Loucy (cell line): ENCODE measurements around the gene CD82.

Experiments used
- H2AFZ ChIP-seq: fragments of 200-600 bp; sonication (generic); 2 replicates; pipeline ENCODE4 v1.6.0; 2016; ENCODE audit warnings: antibody characterized with exemption, mild to moderate bottlenecking, low read length, moderate library complexity
- H3F3A ChIP-seq: fragments of 200-600 bp; 2 replicates; pipeline ENCODE4 v1.6.0; 2016; ENCODE audit warnings: antibody characterized with exemption, low read depth, mild to moderate bottlenecking
- H3K27me3 ChIP-seq: fragments of 200-600 bp; sonication (generic); 2 replicates; pipeline ENCODE4 v1.6.1; 2014; ENCODE audit warnings: low read length, mild to moderate bottlenecking; ENCODE audit not compliant: insufficient read depth, poor library complexity, severe bottlenecking
- H3K36me3 ChIP-seq: fragments of 200-600 bp; sonication (generic); 2 replicates; pipeline ENCODE4 v1.6.1; 2016; ENCODE audit warnings: low read length; ENCODE audit not compliant: insufficient read depth
- H3K4me1 ChIP-seq: fragments of 200-600 bp; sonication (generic); 2 replicates; pipeline ENCODE4 v1.5.1; 2014; ENCODE audit warnings: low read length, mild to moderate bottlenecking; ENCODE audit not compliant: insufficient read depth, poor library complexity, severe bottlenecking
- H3K4me2 ChIP-seq: fragments of 200-600 bp; sonication (generic); 2 replicates; pipeline ENCODE4 v1.6.0; 2014; ENCODE audit warnings: antibody characterized with exemption, low read length, low read depth, mild to moderate bottlenecking; ENCODE audit not compliant: poor library complexity, severe bottlenecking
- H3K4me3 ChIP-seq: fragments of 200-600 bp; sonication (generic); 2 replicates; pipeline ENCODE4 v1.5.1; 2014; ENCODE audit warnings: low read length, mild to moderate bottlenecking, mixed read lengths; ENCODE audit not compliant: poor library complexity, severe bottlenecking
- H3K79me2 ChIP-seq: fragments of 200-600 bp; sonication (generic); 2 replicates; pipeline ENCODE4 v1.6.1; 2014; ENCODE audit warnings: low read length; ENCODE audit not compliant: insufficient read depth
- H3K9ac ChIP-seq: fragments of 200-600 bp; sonication (generic); 2 replicates; pipeline ENCODE4 v1.6.0; 2014; ENCODE audit warnings: mild to moderate bottlenecking, low read depth, low read length, moderate library complexity; ENCODE audit not compliant: poor library complexity, severe bottlenecking
- H3K9me2 ChIP-seq: fragments of 200-600 bp; sonication (generic); replicated peaks from 2 replicates; pipeline ENCODE4 v1.6.1; 2016; ENCODE audit warnings: low read depth, low read length, mixed read lengths
- H3K9me3 ChIP-seq: fragments of 200-600 bp; sonication (generic); 2 replicates; pipeline ENCODE4 v1.6.1; 2014; ENCODE audit warnings: mild to moderate bottlenecking, antibody characterized with exemption, low read length, low read depth; ENCODE audit not compliant: insufficient read depth
- H4K20me1 ChIP-seq: fragments of 200-600 bp; sonication (generic); 2 replicates; pipeline ENCODE4 v1.6.0; 2014; ENCODE audit warnings: antibody characterized with exemption, low read length, mild to moderate bottlenecking; ENCODE audit not compliant: insufficient read depth, poor library complexity, severe bottlenecking
- EZH2phosphoT487 ChIP-seq: fragments of 200-600 bp; IDR thresholded peaks from 2 replicates; pipeline ENCODE4 v1.6.1; 2018; ENCODE audit warnings: antibody characterized with exemption, mild to moderate bottlenecking, moderate library complexity, borderline replicate concordance
- TF ChIP-seq, protein P1 (sequence below): fragments of 200-600 bp; sonication (generic); conservative IDR thresholded peaks from 2 replicates; pipeline ENCODE4 v1.5.1; 2014; ENCODE audit warnings: mild to moderate bottlenecking, antibody characterized with exemption, low read length

CD82 gene

DNA sequence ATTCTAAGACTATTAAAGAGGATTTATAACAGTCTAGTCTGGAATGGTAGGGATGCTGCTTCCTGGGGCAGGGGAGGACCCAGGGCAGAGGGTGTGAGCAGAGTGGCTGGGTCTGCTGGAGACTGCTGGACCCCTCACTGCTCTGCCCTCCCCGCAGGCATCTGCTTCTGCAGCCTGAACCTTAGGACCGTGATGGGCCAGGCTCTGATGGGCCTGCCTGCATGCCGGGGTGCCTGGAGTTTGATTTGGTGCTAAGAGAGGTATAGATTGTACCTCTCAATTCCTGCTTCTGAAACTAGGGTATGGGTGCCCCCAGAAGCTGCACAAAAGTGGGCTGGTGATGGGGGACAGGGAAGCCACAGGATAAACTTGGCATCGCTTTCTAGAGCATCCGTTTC is 54.9 kb downstream of the CD82 start:
- Histone ChIP-seq H3K36me3 (peaks cover 81% of the 10 kb centered on the region; the same call in 1 of the 2 replicates), H3K9ac (no peak overlapping the region), H3K27me3 (no peaks in the 10 kb centered on the region), H3K79me2 (peaks cover 6% of the 10 kb centered on the region; the same call in 1 of the 2 replicates), H3K9me2 (no peaks in the 10 kb centered on the region), H3K9me3 (no peaks in the 10 kb centered on the region), H3K4me1 (peaks cover 9% of the 10 kb centered on the region), H2AFZ (no peak overlapping the region), H3K4me2 (no peak overlapping the region), H4K20me1 (no peaks in the 10 kb centered on the region), H3K4me3 (no peak overlapping the region), H3F3A (no peaks in the 10 kb centered on the region)
- TF ChIP-seq, protein P1, sequence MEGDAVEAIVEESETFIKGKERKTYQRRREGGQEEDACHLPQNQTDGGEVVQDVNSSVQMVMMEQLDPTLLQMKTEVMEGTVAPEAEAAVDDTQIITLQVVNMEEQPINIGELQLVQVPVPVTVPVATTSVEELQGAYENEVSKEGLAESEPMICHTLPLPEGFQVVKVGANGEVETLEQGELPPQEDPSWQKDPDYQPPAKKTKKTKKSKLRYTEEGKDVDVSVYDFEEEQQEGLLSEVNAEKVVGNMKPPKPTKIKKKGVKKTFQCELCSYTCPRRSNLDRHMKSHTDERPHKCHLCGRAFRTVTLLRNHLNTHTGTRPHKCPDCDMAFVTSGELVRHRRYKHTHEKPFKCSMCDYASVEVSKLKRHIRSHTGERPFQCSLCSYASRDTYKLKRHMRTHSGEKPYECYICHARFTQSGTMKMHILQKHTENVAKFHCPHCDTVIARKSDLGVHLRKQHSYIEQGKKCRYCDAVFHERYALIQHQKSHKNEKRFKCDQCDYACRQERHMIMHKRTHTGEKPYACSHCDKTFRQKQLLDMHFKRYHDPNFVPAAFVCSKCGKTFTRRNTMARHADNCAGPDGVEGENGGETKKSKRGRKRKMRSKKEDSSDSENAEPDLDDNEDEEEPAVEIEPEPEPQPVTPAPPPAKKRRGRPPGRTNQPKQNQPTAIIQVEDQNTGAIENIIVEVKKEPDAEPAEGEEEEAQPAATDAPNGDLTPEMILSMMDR = no peak
- TF ChIP-seq EZH2phosphoT487 = no peak

DNA sequence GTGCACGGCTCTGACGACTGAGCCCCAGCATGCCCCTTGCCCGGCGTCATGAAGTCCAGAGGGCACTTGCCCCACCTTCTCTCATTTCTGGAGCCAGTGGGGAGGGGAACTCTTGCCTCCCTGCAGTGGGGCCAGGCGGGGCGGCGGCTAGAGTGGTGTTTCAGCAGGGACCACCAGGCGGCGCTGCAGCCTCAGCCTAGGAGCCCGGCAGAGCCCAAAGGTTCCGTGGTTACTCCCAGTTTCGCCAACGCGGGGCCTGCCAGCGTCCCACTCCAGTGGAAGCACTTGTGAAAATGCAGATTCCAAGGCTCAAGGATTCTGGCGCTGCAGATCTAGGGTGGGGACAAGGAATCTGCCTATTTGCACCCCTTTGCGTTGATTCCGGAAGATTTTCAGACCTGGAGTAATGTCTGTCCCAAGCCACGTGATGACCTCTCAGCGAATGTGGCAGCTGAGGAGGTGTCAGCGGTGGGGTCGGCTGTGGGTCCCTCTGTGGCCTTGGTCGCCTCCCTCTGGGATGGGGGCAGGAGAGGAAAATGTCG is 55.7 kb downstream of the CD82 start:
- Histone ChIP-seq H3K9me3 (no peaks in the 10 kb centered on the region), H2AFZ (no peak overlapping the region)

DNA sequence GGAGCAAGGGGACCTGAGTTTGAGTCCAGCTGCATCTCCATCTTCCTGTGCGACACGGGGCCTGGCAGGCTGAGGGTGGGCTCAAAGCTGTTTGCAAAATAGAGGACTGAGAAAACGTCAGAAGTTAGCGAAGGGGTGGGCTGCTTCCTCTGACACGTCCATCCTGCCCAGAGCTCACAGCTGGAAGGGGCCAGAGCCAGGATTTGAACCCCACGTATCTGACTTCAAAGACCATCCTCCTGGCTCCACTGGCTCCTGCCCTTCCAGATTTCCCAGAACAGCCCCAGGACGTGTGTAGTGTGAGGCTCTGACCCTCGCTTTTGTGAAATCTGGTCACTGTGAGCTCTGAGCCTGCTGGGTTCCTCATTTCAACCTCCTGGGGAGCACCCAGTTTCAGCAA is 56.3 kb downstream of the CD82 start:
- Histone ChIP-seq H3F3A (no peaks in the 10 kb centered on the region), H3K9me3 (no peaks in the 10 kb centered on the region), H3K4me1 (peaks cover 9% of the 10 kb centered on the region), H3K27me3 (no peaks in the 10 kb centered on the region), H3K79me2 (peaks cover 6% of the 10 kb centered on the region; the same call in 1 of the 2 replicates), H4K20me1 (no peaks in the 10 kb centered on the region), H3K4me3 (no peak overlapping the region), H3K36me3 (peaks cover 66% of the 10 kb centered on the region; the same call in 1 of the 2 replicates), H3K4me2 (no peak overlapping the region), H3K9ac (no peak overlapping the region), H3K9me2 (no peaks in the 10 kb centered on the region), H2AFZ (no peak overlapping the region)
- no peak for TF ChIP-seq EZH2phosphoT487
- TF ChIP-seq, protein P1 = no peak

More for the DNA sequence above, 55.7 kb downstream of the CD82 start:
- Histone ChIP-seq H3K9me2 (no peaks in the 10 kb centered on the region), H3K4me2 (no peak overlapping the region), H4K20me1 (no peaks in the 10 kb centered on the region), H3K79me2 (peaks cover 6% of the 10 kb centered on the region; the same call in 1 of the 2 replicates), H3F3A (no peaks in the 10 kb centered on the region), H3K9ac (no peak overlapping the region), H3K27me3 (no peaks in the 10 kb centered on the region), H3K36me3 (peaks cover 72% of the 10 kb centered on the region; the same call in 1 of the 2 replicates), H3K4me1 (peaks cover 9% of the 10 kb centered on the region), H3K4me3 (no peak overlapping the region)
- no peak for TF ChIP-seq EZH2phosphoT487
- TF ChIP-seq, protein P1 = peak; percentile 83
